Measurements from ENCODE around the gene EDARADD.

EDARADD gene

GRCh38 chr1:236450779-236451178 is 56.7 kb downstream of the EDARADD start:
- no CpG with 5 or more reads among the region's 5 CpGs for WGBS (ENCODE audit: extremely low coverage, insufficient coverage, low lambda C conversion rate)
- no peaks in the 10 kb centered on the region for H3K27me3 ChIP-seq (ENCODE audit: insufficient read depth, low read length, poor library complexity)
- H3K4me2 ChIP-seq (ENCODE audit: low read length) = no peak overlapping the region
- H4K8ac ChIP-seq (ENCODE audit: low read depth, low read length) = no peak overlapping the region
- no peaks in the 10 kb centered on the region for H3K79me1 ChIP-seq (ENCODE audit: low read length)
- H3K79me2 ChIP-seq (ENCODE audit: control insufficient read depth, insufficient read depth, low read length) = no peaks in the 10 kb centered on the region
- no peak overlapping the region for H2AK5ac ChIP-seq (ENCODE audit: low read length)
- H3K4ac ChIP-seq (ENCODE audit: low read depth, low read length) = no peak overlapping the region
- H3K36me3 ChIP-seq (ENCODE audit: control insufficient read depth, insufficient read depth, low read length) = no peaks in the 10 kb centered on the region
- H3K56ac ChIP-seq (ENCODE audit: low read length) = no peak overlapping the region
- no peak overlapping the region for H2BK15ac ChIP-seq (replicated peaks; ENCODE audit: low read depth)
- no peak overlapping the region for H3K18ac ChIP-seq (ENCODE audit: low read length)
- H3K9ac ChIP-seq (ENCODE audit: low read length) = no peak overlapping the region
- no peak overlapping the region for H3K27ac ChIP-seq (ENCODE audit: low read depth, low read length)
- H2BK5ac ChIP-seq (ENCODE audit: low read length) = no peak overlapping the region
- H3K4me3 ChIP-seq (ENCODE audit: low read length) = no peak overlapping the region
- no peak overlapping the region for H4K5ac ChIP-seq (ENCODE audit: low read length)
- no peak for DNase-seq
- H2BK120ac ChIP-seq (ENCODE audit: low read depth, low read length) = no peak overlapping the region
- H3K4me1 ChIP-seq (ENCODE audit: control insufficient read depth, low read depth, low read length) = no peaks in the 10 kb centered on the region
- no peak overlapping the region for H3K23ac ChIP-seq (ENCODE audit: low read length)

GRCh38 chr1:236451796-236452373 is 57.8 kb downstream of the EDARADD start:
- no peak overlapping the region for H2BK120ac ChIP-seq (ENCODE audit: low read depth, low read length)
- H3K18ac ChIP-seq (ENCODE audit: low read length) = no peak overlapping the region
- H3K4me2 ChIP-seq (ENCODE audit: low read length) = no peak overlapping the region
- no peak overlapping the region for H2AK5ac ChIP-seq (ENCODE audit: low read length)
- peak; percentile 67 for DNase-seq
- no peak overlapping the region for H3K4me3 ChIP-seq (ENCODE audit: low read length)
- no peak overlapping the region for H3K4ac ChIP-seq (ENCODE audit: low read depth, low read length)
- H3K23ac ChIP-seq (ENCODE audit: low read length) = no peak overlapping the region
- no CpG with 5 or more reads among the region's 6 CpGs for WGBS (ENCODE audit: extremely low coverage, insufficient coverage, low lambda C conversion rate)
- H4K8ac ChIP-seq (ENCODE audit: low read depth, low read length) = no peak overlapping the region
- H3K27ac ChIP-seq (ENCODE audit: low read depth, low read length) = no peak overlapping the region
- no peak overlapping the region for H2BK5ac ChIP-seq (ENCODE audit: low read length)
- no peaks in the 10 kb centered on the region for H3K79me1 ChIP-seq (ENCODE audit: low read length)
- no peaks in the 10 kb centered on the region for H3K27me3 ChIP-seq (ENCODE audit: insufficient read depth, low read length, poor library complexity)
- no peak overlapping the region for H3K9ac ChIP-seq (ENCODE audit: low read length)
- H3K56ac ChIP-seq (ENCODE audit: low read length) = no peak overlapping the region
- no peaks in the 10 kb centered on the region for H3K79me2 ChIP-seq (ENCODE audit: control insufficient read depth, insufficient read depth, low read length)
- no peak overlapping the region for H4K5ac ChIP-seq (ENCODE audit: low read length)
- H2BK15ac ChIP-seq (replicated peaks; ENCODE audit: low read depth) = no peak overlapping the region
- H3K36me3 ChIP-seq (ENCODE audit: control insufficient read depth, insufficient read depth, low read length) = no peaks in the 10 kb centered on the region
- no peaks in the 10 kb centered on the region for H3K4me1 ChIP-seq (ENCODE audit: control insufficient read depth, low read depth, low read length)

- Histone ChIP-seq H4K5ac (ENCODE audit: low read length) (no peak overlapping the region), H3K4ac (ENCODE audit: low read depth, low read length) (no peak overlapping the region), H3K23ac (ENCODE audit: low read length) (no peak overlapping the region), H3K4me1 (ENCODE audit: control insufficient read depth, low read depth, low read length) (no peaks in the 10 kb centered on the region), H3K27me3 (ENCODE audit: insufficient read depth, low read length, poor library complexity) (no peaks in the 10 kb centered on the region), H2BK120ac (ENCODE audit: low read depth, low read length) (no peak overlapping the region), H3K9ac (ENCODE audit: low read length) (no peak overlapping the region), H3K79me2 (ENCODE audit: control insufficient read depth, insufficient read depth, low read length) (no peaks in the 10 kb centered on the region), H3K4me3 (ENCODE audit: low read length) (no peak overlapping the region), H2BK15ac (replicated peaks; ENCODE audit: low read depth) (no peak overlapping the region), H2AK5ac (ENCODE audit: low read length) (no peak overlapping the region), H3K36me3 (ENCODE audit: control insufficient read depth, insufficient read depth, low read length) (no peaks in the 10 kb centered on the region), H4K8ac (ENCODE audit: low read depth, low read length) (no peak overlapping the region), H3K56ac (ENCODE audit: low read length) (no peak overlapping the region), H2BK5ac (ENCODE audit: low read length) (no peak overlapping the region), H3K4me2 (ENCODE audit: low read length) (no peak overlapping the region), H3K18ac (ENCODE audit: low read length) (no peak overlapping the region), H3K27ac (ENCODE audit: low read depth, low read length) (no peak overlapping the region), H3K79me1 (ENCODE audit: low read length) (no peaks in the 10 kb centered on the region)
- peak; percentile 25 for DNase-seq
- no CpG with 5 or more reads among the region's 4 CpGs for WGBS (ENCODE audit: extremely low coverage, insufficient coverage, low lambda C conversion rate)
These were observed 61.2 kb downstream of the EDARADD start for GRCh38 chr1:236455243-236455642.

GRCh38 chr1:236457775-236458174 is 63.7 kb downstream of the EDARADD start:
- Histone ChIP-seq H3K4me1 (ENCODE audit: control insufficient read depth, low read depth, low read length) (no peaks in the 10 kb centered on the region), H3K27me3 (ENCODE audit: insufficient read depth, low read length, poor library complexity) (no peaks in the 10 kb centered on the region), H3K18ac (ENCODE audit: low read length) (no peak overlapping the region), H3K56ac (ENCODE audit: low read length) (no peak overlapping the region), H3K23ac (ENCODE audit: low read length) (no peak overlapping the region), H3K79me2 (ENCODE audit: control insufficient read depth, insufficient read depth, low read length) (no peaks in the 10 kb centered on the region), H2BK15ac (replicated peaks; ENCODE audit: low read depth) (no peak overlapping the region), H3K79me1 (ENCODE audit: low read length) (no peaks in the 10 kb centered on the region), H4K5ac (ENCODE audit: low read length) (no peak overlapping the region), H3K27ac (ENCODE audit: low read depth, low read length) (no peak overlapping the region), H4K8ac (ENCODE audit: low read depth, low read length) (no peak overlapping the region), H3K4me3 (ENCODE audit: low read length) (no peak overlapping the region), H3K9ac (ENCODE audit: low read length) (no peak overlapping the region), H3K4ac (ENCODE audit: low read depth, low read length) (no peak overlapping the region), H2AK5ac (ENCODE audit: low read length) (no peak overlapping the region), H3K36me3 (ENCODE audit: control insufficient read depth, insufficient read depth, low read length) (no peaks in the 10 kb centered on the region), H2BK120ac (ENCODE audit: low read depth, low read length) (no peak overlapping the region), H3K4me2 (ENCODE audit: low read length) (no peak overlapping the region), H2BK5ac (ENCODE audit: low read length) (no peak overlapping the region)
- DNase-seq = no peak
- no CpG with 5 or more reads among the region's 2 CpGs for WGBS (ENCODE audit: extremely low coverage, insufficient coverage, low lambda C conversion rate)

- Histone ChIP-seq H3K4me2 (ENCODE audit: low read length) (no peak overlapping the region), H3K18ac (ENCODE audit: low read length) (no peak overlapping the region), H3K79me1 (ENCODE audit: low read length) (no peaks in the 10 kb centered on the region), H2AK5ac (ENCODE audit: low read length) (no peak overlapping the region), H4K5ac (ENCODE audit: low read length) (no peak overlapping the region), H2BK120ac (ENCODE audit: low read depth, low read length) (no peak overlapping the region), H2BK15ac (replicated peaks; ENCODE audit: low read depth) (no peak overlapping the region), H3K4ac (ENCODE audit: low read depth, low read length) (no peak overlapping the region), H3K79me2 (ENCODE audit: control insufficient read depth, insufficient read depth, low read length) (no peaks in the 10 kb centered on the region), H3K9ac (ENCODE audit: low read length) (no peak overlapping the region), H2BK5ac (ENCODE audit: low read length) (no peak overlapping the region), H3K23ac (ENCODE audit: low read length) (no peak overlapping the region), H3K27ac (ENCODE audit: low read depth, low read length) (no peak overlapping the region), H3K27me3 (ENCODE audit: insufficient read depth, low read length, poor library complexity) (no peaks in the 10 kb centered on the region), H3K4me1 (ENCODE audit: control insufficient read depth, low read depth, low read length) (no peaks in the 10 kb centered on the region), H3K4me3 (ENCODE audit: low read length) (no peak overlapping the region), H3K36me3 (ENCODE audit: control insufficient read depth, insufficient read depth, low read length) (no peaks in the 10 kb centered on the region), H3K56ac (ENCODE audit: low read length) (no peak overlapping the region), H4K8ac (ENCODE audit: low read depth, low read length) (no peak overlapping the region)
- DNase-seq = no peak
- no CpG with 5 or more reads among the region's 4 CpGs for WGBS (ENCODE audit: extremely low coverage, insufficient coverage, low lambda C conversion rate)
These were observed 64.9 kb downstream of the EDARADD start for GRCh38 chr1:236458996-236459395.

- no peak overlapping the region for H3K4me2 ChIP-seq (ENCODE audit: low read length)
- no peak overlapping the region for H4K5ac ChIP-seq (ENCODE audit: low read length)
- no peaks in the 10 kb centered on the region for H3K27me3 ChIP-seq (ENCODE audit: insufficient read depth, low read length, poor library complexity)
- H3K4ac ChIP-seq (ENCODE audit: low read depth, low read length) = no peak overlapping the region
- H3K4me3 ChIP-seq (ENCODE audit: low read length) = no peak overlapping the region
- H2AK5ac ChIP-seq (ENCODE audit: low read length) = no peak overlapping the region
- H3K4me1 ChIP-seq (ENCODE audit: control insufficient read depth, low read depth, low read length) = no peaks in the 10 kb centered on the region
- no peaks in the 10 kb centered on the region for H3K79me2 ChIP-seq (ENCODE audit: control insufficient read depth, insufficient read depth, low read length)
- H4K8ac ChIP-seq (ENCODE audit: low read depth, low read length) = no peak overlapping the region
- H3K36me3 ChIP-seq (ENCODE audit: control insufficient read depth, insufficient read depth, low read length) = no peaks in the 10 kb centered on the region
- no peak for DNase-seq
- H2BK120ac ChIP-seq (ENCODE audit: low read depth, low read length) = no peak overlapping the region
- H3K23ac ChIP-seq (ENCODE audit: low read length) = no peak overlapping the region
- H3K27ac ChIP-seq (ENCODE audit: low read depth, low read length) = no peak overlapping the region
- no peak overlapping the region for H3K18ac ChIP-seq (ENCODE audit: low read length)
- no peaks in the 10 kb centered on the region for H3K79me1 ChIP-seq (ENCODE audit: low read length)
- no peak overlapping the region for H2BK15ac ChIP-seq (replicated peaks; ENCODE audit: low read depth)
- no peak overlapping the region for H3K9ac ChIP-seq (ENCODE audit: low read length)
- WGBS (ENCODE audit: extremely low coverage, insufficient coverage, low lambda C conversion rate) = no CpG with 5 or more reads among the region's 3 CpGs
- no peak overlapping the region for H3K56ac ChIP-seq (ENCODE audit: low read length)
- no peak overlapping the region for H2BK5ac ChIP-seq (ENCODE audit: low read length)
These were observed 66.0 kb downstream of the EDARADD start for GRCh38 chr1:236460103-236460502.
